ENCODE measurements around the gene EPOP. TPM values are rescaled to one million over a fixed set of nuclear protein-coding genes. Genes with fewer than 3 reads are reported as not detected.

Gene EPOP
- total and polyA plus RNA-seq, 2 of the 13 experiments (the other 11 are each of a cell fraction or from before 2014, with no cell fraction given), result 14.7 to 37.8 TPM

DNA sequence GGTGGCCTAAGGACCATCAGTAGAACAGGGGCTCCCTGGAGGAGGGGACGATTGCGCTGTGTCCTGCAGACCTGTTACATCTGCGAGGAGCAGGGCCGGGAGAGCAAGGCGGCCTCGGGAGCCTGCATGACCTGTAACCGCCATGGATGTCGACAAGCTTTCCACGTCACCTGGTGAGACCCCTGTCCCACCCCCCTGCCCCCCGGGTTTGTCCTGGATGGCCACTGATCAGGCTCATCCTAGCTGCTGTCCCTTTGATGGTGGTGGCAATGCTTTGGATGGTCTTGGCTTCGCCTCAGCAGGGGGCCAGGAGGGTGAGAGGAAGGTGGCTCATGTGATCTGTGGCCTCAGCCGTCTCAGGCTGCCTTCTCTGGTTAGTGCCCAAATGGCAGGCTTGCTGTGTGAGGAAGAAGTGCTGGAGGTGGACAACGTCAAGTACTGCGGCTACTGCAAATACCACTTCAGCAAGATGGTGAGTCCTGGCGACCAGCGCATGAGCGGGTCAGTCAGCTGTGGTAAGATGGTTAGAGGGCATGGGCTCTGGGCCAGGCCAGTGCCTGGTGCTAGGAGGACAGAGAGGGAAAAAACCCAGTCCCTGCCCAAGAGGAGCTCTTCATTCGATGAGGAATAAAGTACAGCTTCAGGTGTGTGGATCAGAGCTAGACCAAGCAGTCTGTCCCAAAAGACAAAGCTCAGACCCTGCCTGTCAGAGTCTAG lies 34.5 kb upstream of the EPOP start:
- no peak for FAIRE-seq
- 95% methylated on average over 13 of the region's 18 CpGs for WGBS (ENCODE audit: low lambda C conversion rate)
- no peak for DNase-seq (ENCODE audit: low spot score)
- Histone ChIP-seq H3K9me3 (ENCODE audit: low read length) (no peaks in the 10 kb centered on the region), H3K4me3 (replicated peaks in 1 of 3; ENCODE audit: insufficient read depth in 1 of 3, low read depth in 2 of 3, low read length in 3 of 3) (no peak overlapping the region), H3K4me2 (ENCODE audit: low read depth, low read length) (no peak overlapping the region), H3K27me3 (ENCODE audit: control insufficient read depth in 1 of 2, insufficient read depth in 2 of 2, low read length in 2 of 2) (no peaks in the 10 kb centered on the region; a peak in 1 of 5 replicates), H3K27ac (ENCODE audit: extremely low read length, insufficient read depth, low read length) (no peak overlapping the region), H3K4me1 (ENCODE audit: insufficient read depth, low read length) (peaks cover 48% of the 10 kb centered on the region), H3K36me3 (replicated peaks in 1 of 2; ENCODE audit: control insufficient read depth in 1 of 2, insufficient read depth in 2 of 2, low read length in 2 of 2) (peaks cover 36 to 70% of the 10 kb centered on the region in 2 experiments), H4K20me1 (ENCODE audit: insufficient read depth, low read length) (peaks cover 12% of the 10 kb centered on the region), H2AFZ (ENCODE audit: low read length) (no peak overlapping the region), H3K79me2 (ENCODE audit: insufficient read depth, low read length) (peaks cover 34% of the 10 kb centered on the region), H3K9ac (ENCODE audit: insufficient read depth, low read depth, low read length) (no peak overlapping the region)
- BruUV-seq (replicated peaks), result no TSS peak
- ChIA-PET POLR2A (interaction anchor here (1.5 to 6.4 kb wide), 6 partner anchors 9 to 53 kb away, joined by 3 to 38 read pairs (median 14); partner anchors contain the start of gene EPOP), CTCF (ENCODE audit: low intra/inter-chr PET ratio, low total read pairs) (no interaction called here)
- ATAC-seq, result no peak
- in situ Hi-C loops (cut with HindIII; ENCODE audit: extremely low pct_ligation_motif_present, low pct_unique_long_range_greater_than_20kb), result no loop called here
- intact Hi-C loops (cut with micrococcal nuclease; ENCODE audit: unreplicated experiment), result no loop called here
- TF ChIP-seq MED8 (CRISPR knock-in tag; IDR thresholded peaks at IDR 0.05; ENCODE audit: insufficient replicate concordance) (peak; percentile 24), RNF2 (conservative IDR thresholded peaks at IDR 0.05; ENCODE audit: low read depth) (no peak), POLR2A (IDR thresholded peaks at IDR 0.05; ENCODE audit: insufficient read depth in 1 of 2, low read depth in 2 of 2, low read length in 2 of 2) (peak; percentile 2 to 11; a peak in 1 of 4 replicates), RBM22 (optimal IDR thresholded peaks at IDR 0.05; ENCODE audit: low read length) (peak; percentile 24), ZBTB37 (CRISPR knock-in tag; IDR thresholded peaks at IDR 0.05) (no peak), SRSF1 (optimal IDR thresholded peaks at IDR 0.05; ENCODE audit: low read depth, low read length) (peak; percentile 46), RBFOX2 (IDR thresholded peaks at IDR 0.05; ENCODE audit: low read depth, low read length) (peak; percentile 49), AGO1 (IDR thresholded peaks at IDR 0.05; ENCODE audit: low read depth, low read length, poor library complexity, severe bottlenecking) (peak; percentile 36), SSRP1 (CRISPR knock-in tag; IDR thresholded peaks at IDR 0.05) (0 out of 2 replicates have a peak, but pooled peaks have one; percentile 24), AKAP8 (CRISPR knock-in tag; IDR thresholded peaks at IDR 0.05) (peak; percentile 34; the same call in 1 of the 2 replicates), ZBTB38 (CRISPR knock-in tag; IDR thresholded peaks at IDR 0.05) (peak; percentile 45; the same call in 1 of the 2 replicates), ZNF768 (CRISPR knock-in tag; IDR thresholded peaks at IDR 0.05) (0 out of 2 replicates have a peak, but pooled peaks have one; percentile 15)
- TF ChIP-seq, protein P1, sequence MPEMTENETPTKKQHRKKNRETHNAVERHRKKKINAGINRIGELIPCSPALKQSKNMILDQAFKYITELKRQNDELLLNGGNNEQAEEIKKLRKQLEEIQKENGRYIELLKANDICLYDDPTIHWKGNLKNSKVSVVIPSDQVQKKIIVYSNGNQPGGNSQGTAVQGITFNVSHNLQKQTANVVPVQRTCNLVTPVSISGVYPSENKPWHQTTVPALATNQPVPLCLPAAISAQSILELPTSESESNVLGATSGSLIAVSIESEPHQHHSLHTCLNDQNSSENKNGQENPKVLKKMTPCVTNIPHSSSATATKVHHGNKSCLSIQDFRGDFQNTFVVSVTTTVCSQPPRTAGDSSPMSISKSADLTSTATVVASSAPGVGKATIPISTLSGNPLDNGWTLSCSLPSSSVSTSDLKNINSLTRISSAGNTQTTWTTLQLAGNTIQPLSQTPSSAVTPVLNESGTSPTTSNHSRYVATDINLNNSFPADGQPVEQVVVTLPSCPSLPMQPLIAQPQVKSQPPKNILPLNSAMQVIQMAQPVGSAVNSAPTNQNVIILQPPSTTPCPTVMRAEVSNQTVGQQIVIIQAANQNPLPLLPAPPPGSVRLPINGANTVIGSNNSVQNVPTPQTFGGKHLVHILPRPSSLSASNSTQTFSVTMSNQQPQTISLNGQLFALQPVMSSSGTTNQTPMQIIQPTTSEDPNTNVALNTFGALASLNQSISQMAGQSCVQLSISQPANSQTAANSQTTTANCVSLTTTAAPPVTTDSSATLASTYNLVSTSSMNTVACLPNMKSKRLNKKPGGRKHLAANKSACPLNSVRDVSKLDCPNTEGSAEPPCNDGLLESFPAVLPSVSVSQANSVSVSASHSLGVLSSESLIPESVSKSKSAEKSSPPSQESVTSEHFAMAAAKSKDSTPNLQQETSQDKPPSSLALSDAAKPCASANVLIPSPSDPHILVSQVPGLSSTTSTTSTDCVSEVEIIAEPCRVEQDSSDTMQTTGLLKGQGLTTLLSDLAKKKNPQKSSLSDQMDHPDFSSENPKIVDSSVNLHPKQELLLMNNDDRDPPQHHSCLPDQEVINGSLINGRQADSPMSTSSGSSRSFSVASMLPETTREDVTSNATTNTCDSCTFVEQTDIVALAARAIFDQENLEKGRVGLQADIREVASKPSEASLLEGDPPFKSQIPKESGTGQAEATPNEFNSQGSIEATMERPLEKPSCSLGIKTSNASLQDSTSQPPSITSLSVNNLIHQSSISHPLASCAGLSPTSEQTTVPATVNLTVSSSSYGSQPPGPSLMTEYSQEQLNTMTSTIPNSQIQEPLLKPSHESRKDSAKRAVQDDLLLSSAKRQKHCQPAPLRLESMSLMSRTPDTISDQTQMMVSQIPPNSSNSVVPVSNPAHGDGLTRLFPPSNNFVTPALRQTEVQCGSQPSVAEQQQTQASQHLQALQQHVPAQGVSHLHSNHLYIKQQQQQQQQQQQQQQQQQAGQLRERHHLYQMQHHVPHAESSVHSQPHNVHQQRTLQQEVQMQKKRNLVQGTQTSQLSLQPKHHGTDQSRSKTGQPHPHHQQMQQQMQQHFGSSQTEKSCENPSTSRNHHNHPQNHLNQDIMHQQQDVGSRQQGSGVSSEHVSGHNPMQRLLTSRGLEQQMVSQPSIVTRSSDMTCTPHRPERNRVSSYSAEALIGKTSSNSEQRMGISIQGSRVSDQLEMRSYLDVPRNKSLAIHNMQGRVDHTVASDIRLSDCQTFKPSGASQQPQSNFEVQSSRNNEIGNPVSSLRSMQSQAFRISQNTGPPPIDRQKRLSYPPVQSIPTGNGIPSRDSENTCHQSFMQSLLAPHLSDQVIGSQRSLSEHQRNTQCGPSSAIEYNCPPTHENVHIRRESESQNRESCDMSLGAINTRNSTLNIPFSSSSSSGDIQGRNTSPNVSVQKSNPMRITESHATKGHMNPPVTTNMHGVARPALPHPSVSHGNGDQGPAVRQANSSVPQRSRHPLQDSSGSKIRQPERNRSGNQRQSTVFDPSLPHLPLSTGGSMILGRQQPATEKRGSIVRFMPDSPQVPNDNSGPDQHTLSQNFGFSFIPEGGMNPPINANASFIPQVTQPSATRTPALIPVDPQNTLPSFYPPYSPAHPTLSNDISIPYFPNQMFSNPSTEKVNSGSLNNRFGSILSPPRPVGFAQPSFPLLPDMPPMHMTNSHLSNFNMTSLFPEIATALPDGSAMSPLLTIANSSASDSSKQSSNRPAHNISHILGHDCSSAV (CRISPR knock-in tag; IDR thresholded peaks at IDR 0.05; ENCODE audit: borderline replicate concordance), result no peak
